ENCODE results near the gene SCNN1A.

The SCNN1A gene

DNA sequence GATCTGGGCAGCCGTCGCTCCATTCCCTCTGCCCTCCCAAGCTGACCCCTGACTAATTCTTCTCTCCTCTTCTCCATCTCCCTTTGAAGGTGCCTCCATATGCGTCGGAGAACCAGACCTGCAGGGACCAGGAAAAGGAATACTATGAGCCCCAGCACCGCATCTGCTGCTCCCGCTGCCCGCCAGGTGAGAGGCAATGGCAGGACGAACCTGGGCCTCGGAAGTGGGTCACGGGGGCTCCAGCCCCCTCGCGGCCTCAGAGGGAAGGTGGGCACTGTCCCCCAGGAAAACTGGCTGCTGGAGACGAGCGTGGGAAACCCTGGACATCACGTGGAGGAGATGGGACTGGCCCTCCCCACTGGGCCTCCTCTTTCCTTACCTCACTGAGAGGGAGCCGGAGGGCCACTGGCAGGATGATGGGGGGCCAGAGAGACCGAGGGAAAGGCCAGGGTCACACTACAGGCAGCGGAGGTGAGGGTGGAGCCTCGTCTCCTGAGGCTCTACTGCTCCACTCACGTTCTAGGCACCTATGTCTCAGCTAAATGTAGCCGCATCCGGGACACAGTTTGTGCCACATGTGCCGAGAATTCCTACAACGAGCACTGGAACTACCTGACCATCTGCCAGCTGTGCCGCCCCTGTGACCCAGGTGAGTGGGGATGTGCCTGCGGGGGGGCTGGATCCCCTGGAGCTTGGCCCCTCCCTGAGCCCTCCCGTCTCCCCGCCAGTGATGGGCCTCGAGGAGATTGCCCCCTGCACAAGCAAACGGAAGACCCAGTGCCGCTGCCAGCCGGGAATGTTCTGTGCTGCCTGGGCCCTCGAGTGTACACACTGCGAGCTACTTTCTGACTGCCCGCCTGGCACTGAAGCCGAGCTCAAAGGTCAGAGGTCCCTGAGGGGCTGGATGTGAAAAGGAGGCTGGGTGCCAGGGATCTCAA, 9.4 kb upstream of the SCNN1A start:
- no peak for DNase-seq (ENCODE audit: low read depth)

- no peak for DNase-seq (ENCODE audit: low read depth)
Observed at GRCh38 chr12:6383572-6384498, 8.5 kb upstream of the SCNN1A start, which contains the start of gene LTBR. Gene LTBR, plus strand, starts transcription at chr12:6384162. Its CDS starts 197 bp downstream, at chr12:6384359.

- no peak for DNase-seq (ENCODE audit: low read depth)
Observed at GRCh38 chr12:6382982-6383381, 7.6 kb upstream of the SCNN1A start.

DNA sequence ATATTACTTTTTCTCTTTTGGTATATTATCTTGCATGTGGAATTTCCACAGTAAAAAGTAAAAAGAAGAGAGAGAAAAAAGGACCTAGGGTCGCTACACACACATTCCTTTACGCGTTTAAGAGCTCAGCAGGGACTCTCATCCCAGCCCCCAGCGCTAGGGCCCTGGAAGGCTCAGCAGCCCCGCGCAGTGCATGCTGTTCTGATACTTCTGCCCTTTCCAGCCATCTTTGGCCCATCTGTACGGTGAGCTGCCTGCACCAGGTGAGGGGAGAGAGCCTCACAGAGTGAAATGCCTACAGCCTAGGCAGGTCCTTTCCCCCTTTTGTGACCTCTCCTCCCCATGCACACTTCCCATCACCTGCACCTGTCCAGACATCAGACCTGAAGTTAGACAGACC, 7.0 kb upstream of the SCNN1A start:
- DNase-seq (ENCODE audit: low read depth) = no peak

- no peak for DNase-seq (ENCODE audit: low read depth)
Observed at GRCh38 chr12:6380141-6381121, 5.1 kb upstream of the SCNN1A start.

GRCh38 chr12:6378709-6379472, 3.5 kb upstream of the SCNN1A start:
- DNase-seq (ENCODE audit: low read depth) = no peak

- DNase-seq (ENCODE audit: low read depth) = no peak
Observed at GRCh38 chr12:6377667-6377994, 2.3 kb upstream of the SCNN1A start.

DNA sequence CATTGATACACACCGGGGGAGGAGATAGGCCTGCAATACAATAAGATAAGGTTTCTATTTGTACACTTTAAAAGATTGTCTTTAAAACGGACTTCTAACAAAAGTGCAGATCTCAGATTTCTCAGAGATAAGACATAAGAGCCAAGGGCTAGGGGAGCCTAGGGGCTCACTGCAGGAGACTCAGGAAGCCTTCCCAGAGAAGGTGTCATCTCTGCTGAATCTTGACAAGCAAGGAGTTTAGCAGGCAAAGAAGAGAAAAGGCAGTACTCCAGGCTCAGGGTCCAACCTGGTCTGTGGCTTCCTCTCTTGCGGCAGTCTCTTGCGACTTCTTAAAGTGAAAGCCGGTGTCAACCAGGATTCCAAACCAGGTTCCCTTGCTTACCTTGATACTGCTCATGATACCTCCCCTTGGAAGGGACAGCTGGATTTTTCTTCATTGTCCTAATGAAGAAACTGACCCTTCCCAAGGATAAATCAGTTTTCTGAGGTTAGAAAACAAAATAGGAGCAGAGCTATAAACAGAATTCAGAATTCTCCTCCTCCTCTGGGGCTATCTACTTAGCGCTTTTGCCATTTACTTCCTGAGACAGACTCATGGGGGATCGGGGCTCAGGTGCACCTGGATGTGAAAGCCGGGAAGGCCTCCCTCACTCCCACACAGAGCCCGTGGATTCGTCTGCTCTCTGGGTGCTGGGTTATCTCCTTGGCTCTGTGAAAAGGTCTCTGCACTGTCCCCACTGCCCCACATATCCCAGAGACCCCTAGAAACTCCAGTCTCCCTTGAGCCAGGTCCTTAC, 1.7 kb upstream of the SCNN1A start:
- no peak for DNase-seq (ENCODE audit: low read depth)

GRCh38 chr12:6376079-6376869, 911 bp upstream of the SCNN1A start:
- DNase-seq (ENCODE audit: low read depth) = no peak

DNA sequence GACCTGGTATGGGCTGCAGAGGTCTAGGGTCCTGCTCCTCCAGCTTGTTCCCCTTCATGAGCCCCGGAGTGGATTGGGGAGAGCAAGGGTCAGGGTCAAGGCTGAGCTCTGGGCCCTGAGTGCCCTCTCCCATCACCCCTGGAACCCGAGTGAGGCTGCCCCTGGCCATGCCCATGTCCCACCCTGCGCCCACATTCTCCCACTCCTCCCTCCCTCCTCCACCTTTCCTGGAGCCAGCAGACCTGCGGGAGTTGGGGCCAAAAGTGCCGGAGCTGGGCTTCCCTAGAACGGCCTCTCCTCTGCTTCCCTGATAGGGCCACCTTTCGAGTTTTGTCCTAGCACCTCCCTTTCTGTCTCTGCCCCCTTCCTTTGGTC, 590 bp downstream of the SCNN1A start:
- DNase-seq (ENCODE audit: low read depth) = no peak

- DNase-seq (ENCODE audit: low read depth) = no peak
Observed at GRCh38 chr12:6374028-6374785, 1.2 kb downstream of the SCNN1A start.

DNA sequence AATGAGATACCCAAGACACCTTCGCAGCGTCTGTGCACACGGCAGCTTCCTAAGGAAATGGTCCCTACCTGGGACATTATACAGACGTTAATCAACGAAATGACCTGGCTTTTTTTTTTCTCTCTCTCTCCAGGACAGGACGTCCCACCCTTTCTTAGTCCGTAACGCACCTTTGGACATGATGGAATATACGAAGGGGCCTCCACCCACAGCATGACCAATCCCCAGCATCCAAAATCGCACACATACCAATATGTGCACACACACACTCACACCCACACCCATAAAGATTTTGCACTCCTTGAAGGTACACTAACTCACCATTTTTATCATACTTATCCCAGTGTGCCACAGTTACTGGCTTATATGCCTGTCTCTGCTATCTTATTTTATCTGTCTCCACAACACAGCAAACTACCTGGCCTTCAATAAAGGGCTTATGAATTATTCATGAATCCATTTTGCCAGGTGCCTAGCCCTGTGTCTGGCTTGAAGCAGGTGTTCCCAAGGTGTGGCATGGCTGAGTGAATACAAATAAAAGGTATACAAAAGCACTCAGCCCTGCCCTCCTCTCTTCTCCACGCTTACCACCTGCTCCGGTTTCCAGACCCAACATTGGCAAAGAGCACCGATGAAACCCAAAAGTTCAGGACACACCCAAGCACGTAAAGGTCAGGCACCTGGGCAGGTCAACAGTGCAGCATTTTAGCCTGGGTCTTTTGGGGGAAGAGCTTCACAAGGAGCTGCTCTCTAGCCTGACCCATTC, 2.2 kb downstream of the SCNN1A start:
- no peak for DNase-seq (ENCODE audit: low read depth)

GRCh38 chr12:6372403-6373003, 2.9 kb downstream of the SCNN1A start:
- no peak for DNase-seq (ENCODE audit: low read depth)

- no peak for DNase-seq (ENCODE audit: low read depth)
Observed at GRCh38 chr12:6370994-6371754, 4.2 kb downstream of the SCNN1A start.

DNA sequence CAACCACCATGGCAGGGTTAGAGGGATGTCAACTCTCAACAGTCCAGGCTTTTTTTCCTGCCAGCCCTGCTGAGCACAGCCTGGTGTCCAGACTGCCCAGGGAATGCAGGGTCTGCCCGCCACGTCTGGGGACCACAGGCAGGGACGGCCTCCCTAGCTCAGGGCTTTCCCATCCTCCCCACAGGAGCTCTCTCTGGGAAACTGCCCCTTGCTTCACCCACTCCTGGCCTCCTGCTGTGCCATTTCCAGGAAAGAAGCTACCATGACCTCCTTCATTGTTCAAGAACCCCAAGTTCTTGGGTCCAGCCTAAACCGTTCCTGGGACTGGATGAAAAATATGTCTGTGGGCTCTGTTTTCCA, 4.8 kb downstream of the SCNN1A start:
- DNase-seq (ENCODE audit: low read depth) = no peak

DNA sequence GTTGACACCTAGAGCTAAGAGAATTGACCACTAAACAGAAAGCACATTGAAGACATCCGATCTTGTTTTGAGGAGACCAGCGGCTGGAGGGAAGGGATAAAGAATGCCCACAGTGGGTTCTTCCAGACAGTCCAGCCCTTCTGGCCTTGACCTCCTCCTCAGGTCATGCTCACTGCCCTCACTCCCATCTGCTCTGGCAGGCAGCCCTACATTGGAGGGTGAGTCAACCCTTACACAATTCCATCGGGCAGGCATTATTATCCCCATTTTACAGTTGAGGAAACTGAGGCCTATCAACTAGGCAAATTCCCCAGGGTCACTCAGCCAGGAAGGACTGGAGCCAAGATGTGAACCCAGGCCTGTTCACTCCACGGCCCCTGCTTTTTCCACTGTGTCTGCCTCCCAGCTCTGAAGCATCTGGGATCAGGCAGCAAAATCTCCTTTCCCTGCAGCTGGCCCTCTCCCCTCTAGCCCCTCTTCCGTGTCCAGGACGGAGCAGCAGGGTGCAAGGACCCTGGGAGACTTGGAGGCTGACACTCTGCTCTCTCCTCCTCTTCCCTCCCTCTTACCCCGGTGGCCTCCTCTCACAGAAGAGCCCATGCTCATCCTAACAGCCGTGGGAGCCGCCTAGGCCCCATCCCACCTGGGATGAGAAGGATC, 5.3 kb downstream of the SCNN1A start:
- no peak for DNase-seq (ENCODE audit: low read depth)
